GM10248 (cell line): ENCODE results near the gene SLC66A1.

Experiments
- CTCF ChIA-PET: fragments of 300-600 bp; sonication (Branson Sonifier 250); formaldehyde crosslinking; extraction: SDS; loops from one replicate; lab custom pipeline; 2021; ENCODE audit warnings: antibody characterized with exemption; lab: Yijun Ruan, JAX
- POLR2A ChIA-PET: fragments of 350-650 bp; sonication (Branson Sonifier 250); formaldehyde crosslinking; extraction: SDS; loops from one replicate; lab custom pipeline; 2020; ENCODE audit warnings: antibody characterized with exemption; lab: Yijun Ruan, JAX
- DNase-seq: peaks from one replicate; pipeline ENCODE4 v3.0.0; 2012; ENCODE audit errors: extremely low spot score
- TF ChIP-seq, protein P1 (sequence below): IDR thresholded peaks from 2 replicates; pipeline ENCODE4 v1.5.1; 2012; ENCODE audit warnings: mild to moderate bottlenecking, low read depth; ENCODE audit errors: extremely low read depth, missing control alignments, control extremely low read depth

The SLC66A1 gene

DNA sequence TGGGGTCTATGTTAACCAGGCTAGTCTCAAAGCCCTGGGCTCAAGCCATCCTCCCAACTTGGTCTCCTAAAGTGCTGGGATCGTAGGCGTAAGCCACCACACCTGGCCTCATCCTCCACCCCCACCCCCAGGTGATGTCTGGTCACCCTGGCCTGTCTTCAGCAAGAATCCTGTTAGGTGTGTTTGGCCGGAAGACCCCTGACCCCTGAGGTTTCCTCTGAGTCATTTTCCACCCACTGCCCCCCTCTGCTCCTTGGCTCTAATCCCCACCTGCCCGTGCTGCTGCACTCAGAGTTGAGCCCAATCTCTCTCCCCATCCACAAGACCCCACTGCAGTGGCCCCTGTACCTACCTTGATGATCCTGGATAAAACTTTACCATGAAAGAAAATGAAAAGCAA, 25.2 kb downstream of the SLC66A1 start:
- CTCF ChIA-PET: no interaction called here

DNA sequence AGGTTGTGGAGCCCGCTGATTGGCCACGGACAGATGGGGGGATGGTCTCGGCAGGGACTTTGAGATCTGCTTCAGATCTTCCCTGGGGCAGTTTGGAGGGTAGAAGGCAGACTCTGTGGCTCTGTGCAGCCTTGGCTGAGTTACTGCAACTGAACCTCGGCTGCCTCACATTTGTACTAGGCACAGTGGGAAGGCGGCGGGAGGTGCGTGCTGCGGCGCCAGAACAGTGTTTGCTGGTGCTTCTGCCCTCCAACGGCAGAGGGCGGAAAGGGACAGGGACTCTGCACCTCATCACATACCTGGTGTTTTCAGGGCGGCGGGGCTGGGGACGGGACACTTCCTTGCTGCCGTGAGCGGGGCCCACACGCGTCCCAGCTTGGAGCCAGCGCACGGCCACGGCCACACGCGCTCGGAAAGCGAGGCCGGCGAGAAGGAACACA, 26.2 kb downstream of the SLC66A1 start:
- no peak for DNase-seq
- TF ChIP-seq, protein P1, sequence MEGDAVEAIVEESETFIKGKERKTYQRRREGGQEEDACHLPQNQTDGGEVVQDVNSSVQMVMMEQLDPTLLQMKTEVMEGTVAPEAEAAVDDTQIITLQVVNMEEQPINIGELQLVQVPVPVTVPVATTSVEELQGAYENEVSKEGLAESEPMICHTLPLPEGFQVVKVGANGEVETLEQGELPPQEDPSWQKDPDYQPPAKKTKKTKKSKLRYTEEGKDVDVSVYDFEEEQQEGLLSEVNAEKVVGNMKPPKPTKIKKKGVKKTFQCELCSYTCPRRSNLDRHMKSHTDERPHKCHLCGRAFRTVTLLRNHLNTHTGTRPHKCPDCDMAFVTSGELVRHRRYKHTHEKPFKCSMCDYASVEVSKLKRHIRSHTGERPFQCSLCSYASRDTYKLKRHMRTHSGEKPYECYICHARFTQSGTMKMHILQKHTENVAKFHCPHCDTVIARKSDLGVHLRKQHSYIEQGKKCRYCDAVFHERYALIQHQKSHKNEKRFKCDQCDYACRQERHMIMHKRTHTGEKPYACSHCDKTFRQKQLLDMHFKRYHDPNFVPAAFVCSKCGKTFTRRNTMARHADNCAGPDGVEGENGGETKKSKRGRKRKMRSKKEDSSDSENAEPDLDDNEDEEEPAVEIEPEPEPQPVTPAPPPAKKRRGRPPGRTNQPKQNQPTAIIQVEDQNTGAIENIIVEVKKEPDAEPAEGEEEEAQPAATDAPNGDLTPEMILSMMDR: no peak
- ChIA-PET POLR2A (interaction anchor here (0.6 kb wide), 1 partner anchor 18 kb away, joined by 7 read pairs; no protein-coding TSS in a partner anchor), CTCF (no interaction called here)

More for the DNA sequence above, 25.2 kb downstream of the SLC66A1 start:
- POLR2A ChIA-PET: no interaction called here
- DNase-seq: no peak
- TF ChIP-seq, protein P1: no peak

DNA sequence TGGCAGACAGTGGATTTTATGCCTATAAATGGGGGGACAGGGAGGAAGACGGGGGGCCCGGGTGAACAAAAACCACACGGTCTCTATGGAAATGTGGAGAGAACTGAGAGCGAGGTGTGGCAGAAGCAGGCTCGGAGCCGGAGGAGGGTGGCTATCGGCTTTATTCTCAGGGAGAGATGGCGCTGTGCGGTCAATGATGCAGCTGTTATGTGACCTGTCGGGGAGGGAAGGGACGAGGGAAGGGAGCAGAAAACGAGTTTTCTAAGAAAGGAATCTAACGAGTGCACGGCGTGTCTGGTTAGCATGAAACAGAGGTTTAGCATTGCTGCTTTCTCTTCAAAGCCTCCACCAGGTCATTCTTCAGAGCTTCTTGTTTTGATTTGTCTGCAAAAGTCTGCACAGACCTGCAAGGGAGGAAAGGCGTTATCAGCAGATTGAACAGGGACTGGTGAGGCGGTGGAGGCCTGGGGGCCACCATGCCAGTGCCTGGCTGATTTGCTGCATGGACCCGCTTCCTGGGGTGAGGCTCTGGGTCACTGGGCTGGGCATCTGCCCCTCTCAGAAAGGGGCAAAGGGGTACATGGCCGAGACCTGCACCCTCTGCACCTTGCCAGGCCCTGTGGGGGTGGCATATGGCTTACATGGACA, 27.2 kb downstream of the SLC66A1 start:
- no peak for DNase-seq
- ChIA-PET CTCF (no interaction called here), POLR2A (no interaction called here)
- TF ChIP-seq, protein P1: no peak

DNA sequence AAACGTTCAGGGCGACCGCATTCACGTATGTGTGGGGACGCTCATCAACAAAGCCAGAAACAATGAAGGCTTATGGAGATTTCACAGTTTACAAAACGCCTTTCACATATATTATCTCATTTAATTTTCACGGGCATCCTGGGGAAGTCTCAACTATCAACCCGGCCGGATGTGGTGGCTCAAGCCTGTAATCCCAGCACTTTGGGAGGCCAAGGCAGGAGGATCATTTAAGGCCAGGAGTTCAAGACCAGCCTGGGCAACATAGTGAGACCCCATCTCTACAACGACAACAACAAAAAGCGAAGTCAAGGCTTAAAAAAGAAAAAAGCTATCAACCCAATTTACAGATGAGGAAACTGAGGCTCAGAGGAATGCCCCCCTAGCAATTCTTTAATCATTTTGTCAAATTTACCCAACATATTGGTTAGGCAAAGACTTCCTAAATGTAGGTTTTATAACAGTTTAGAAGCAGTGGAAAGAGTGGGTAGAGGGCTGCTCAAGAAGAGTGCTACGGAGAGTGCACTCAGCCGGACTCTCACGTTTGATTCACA, 28.3 kb downstream of the SLC66A1 start:
- TF ChIP-seq, protein P1: no peak
- POLR2A ChIA-PET: no interaction called here
- CTCF ChIA-PET: interaction anchor here (0.7 to 4.8 kb wide), 9 partner anchors 9 to 312 kb away, joined by 3 to 24 read pairs (median 5); partner anchors contain the start of genes AKR7A2 and SLC66A1
- no peak for DNase-seq

DNA sequence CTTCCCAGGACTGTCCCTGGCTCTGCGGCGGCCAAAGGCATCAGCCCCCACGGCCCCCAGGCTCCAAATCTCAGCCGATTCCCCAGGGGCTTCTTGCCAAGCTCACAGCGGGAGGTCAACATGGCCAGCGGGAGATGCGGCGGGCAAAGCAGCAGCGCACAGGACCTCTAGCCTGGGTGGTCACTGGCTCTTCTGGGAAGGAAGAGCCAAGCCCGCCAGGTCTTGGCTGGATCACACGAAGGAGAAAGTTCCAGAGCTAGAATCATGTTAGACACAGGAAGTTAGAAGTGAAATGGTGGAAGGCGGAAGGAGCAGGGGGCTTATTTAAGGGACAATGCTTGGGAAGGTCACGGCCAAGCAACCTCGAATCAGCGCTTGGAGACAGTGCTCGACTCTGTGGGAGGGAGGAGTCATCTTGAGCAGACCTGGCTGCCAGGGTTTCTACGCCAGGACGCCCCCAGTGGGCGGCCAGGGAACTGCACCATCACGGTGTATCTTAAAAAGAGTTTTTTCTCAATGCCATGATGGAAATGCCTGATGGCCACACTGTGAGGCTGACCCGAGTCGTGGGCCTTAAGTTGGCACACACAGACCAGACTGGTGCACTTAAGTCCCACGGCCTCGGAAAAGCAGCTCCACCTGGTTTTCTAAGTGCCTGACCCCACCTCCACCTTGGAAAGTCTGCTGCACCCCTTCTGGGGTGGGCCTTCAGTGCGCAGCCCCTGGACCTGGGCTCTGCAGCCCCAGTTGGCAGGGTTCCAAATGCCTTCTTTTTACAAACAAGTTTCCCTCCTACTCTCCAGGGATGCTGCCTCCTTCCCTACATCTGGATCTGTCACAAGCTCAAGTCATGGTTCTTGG, 29.3 kb downstream of the SLC66A1 start:
- TF ChIP-seq, protein P1: peak; percentile 82
- ChIA-PET POLR2A (no interaction called here), CTCF (interaction anchor here (0.8 to 4.8 kb wide), 22 partner anchors 8 to 311 kb away, joined by 3 to 24 read pairs (median 5); partner anchors contain the start of genes AKR7A2 and SLC66A1)
- peak; percentile 89 for DNase-seq
